Left lung (tissue), 10 donors: Measurements from ENCODE around the gene PLLP. TPM values are rescaled to one million over a fixed set of nuclear protein-coding genes. Genes with fewer than 3 reads are reported as not detected.

ENCODE experiments used
- ATAC-seq: fragments of 200-7000 bp; cut with Tn5 transposase; one replicate; pipeline ENCODE4 v1.9.1; 2020; ENCODE audit warnings: moderate library complexity
- DNase-seq, 4 donors: peaks; one replicate each; pipeline ENCODE4 v3.0.0-alpha.2; 2013 to 2020
- H3K27ac ChIP-seq, 2 donors: fragments of 200-600 bp; sonication (generic) in 1 of 2; one replicate each; pipeline versions ENCODE4 v1.5.0 to v1.8.0; 2020 to 2021
- H3K27me3 ChIP-seq, 2 donors: fragments of 200-600 bp; sonication (generic) in 1 of 2; one replicate each; pipeline versions ENCODE4 v1.5.0 to v1.8.0; 2020 to 2021
- H3K36me3 ChIP-seq, 2 donors: fragments of 200-600 bp; sonication (generic) in 1 of 2; one replicate each; pipeline versions ENCODE4 v1.5.0 to v1.8.0; 2020 to 2021
- H3K4me1 ChIP-seq, 2 donors: fragments of 200-600 bp; one replicate each; pipeline ENCODE4 v1.8.0; 2021
- H3K4me3 ChIP-seq, 2 donors: fragments of 200-600 bp; sonication (generic) in 1 of 2; one replicate each; pipeline versions ENCODE4 v1.5.0 to v1.8.0; 2020 to 2021; ENCODE audit warnings: mild to moderate bottlenecking in 1 of 2
- H3K9me3 ChIP-seq, 2 donors: fragments of 200-600 bp; sonication (generic) in 1 of 2; one replicate each; pipeline versions ENCODE4 v1.5.0 to v1.8.0; 2020 to 2021
- CTCF ChIP-seq, 2 donors: fragments of 200-600 bp; sonication (generic) in 1 of 2; IDR thresholded peaks; one replicate each; pipeline versions ENCODE4 v1.5.0 to v1.8.0; 2021; ENCODE audit warnings: antibody characterized with exemption in 2 of 2
- intact Hi-C, 2 donors: fragments of 100-400 bp; cut with DNase I; formaldehyde crosslinking; loops; one replicate each; pipeline versions ENCODE4 v1.11.2 to v1.14.2; 2022
- polyA plus RNA-seq, 6 donors: library from polyadenylated mRNA; unstranded; fragments of 120-200 nt; gene quantifications; one replicate each; pipeline ENCODE4 v1.2.1, GENCODE V29; 2013; ENCODE audit not compliant: insufficient read length in 6 of 6
- total RNA-seq, 2 donors: library from RNA; stranded (reverse); fragmentation: NEBNext Ultra II Directional; extraction: Animal tissue kit (Norgen Biotek cat#: 25700); gene quantifications; one replicate each; pipeline ENCODE4 v1.2.1, GENCODE V29; 2021
- donor health status: DM: no; HTN: yes; CAD: no.
- donor health status: DM: no; HTN: no; CAD: no.

The PLLP gene
- total and polyA plus RNA-seq, 8 donors, result 3.5 to 70.6 (median 5.7) TPM

DNA sequence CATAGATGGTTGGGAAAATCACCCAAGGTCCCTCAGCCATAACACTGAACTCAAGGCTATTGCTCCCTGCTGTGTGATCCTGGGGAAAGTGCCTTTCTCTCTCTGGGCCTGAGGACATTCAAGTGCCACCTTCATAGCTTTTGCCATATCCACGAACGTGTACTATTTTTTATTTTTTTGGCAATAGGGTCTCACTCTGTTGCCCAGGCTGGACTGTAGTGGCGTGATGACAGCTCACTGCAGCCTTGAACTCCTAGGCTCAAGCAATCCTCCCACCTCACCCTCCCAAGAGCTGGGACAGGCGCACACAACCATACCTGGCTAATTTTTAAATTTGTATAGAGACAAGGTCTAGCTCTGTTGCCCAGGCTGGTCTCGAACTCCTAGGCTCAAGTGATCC, 10.6 kb downstream of the PLLP start:
- no peak for TF ChIP-seq CTCF (IDR thresholded peaks at IDR 0.05)
- no peak for ATAC-seq
- Histone ChIP-seq H3K4me3 (no peak overlapping the region), H3K27me3 (no peaks in the 10 kb centered on the region), H3K36me3 (no peaks in the 10 kb centered on the region), H3K4me1 (peaks cover 17 to 49% of the 10 kb centered on the region in 2 donors), H3K27ac (no peak overlapping the region), H3K9me3 (no peaks in the 10 kb centered on the region)
- DNase-seq, result no peak
- intact Hi-C loops, result no loop called here

DNA sequence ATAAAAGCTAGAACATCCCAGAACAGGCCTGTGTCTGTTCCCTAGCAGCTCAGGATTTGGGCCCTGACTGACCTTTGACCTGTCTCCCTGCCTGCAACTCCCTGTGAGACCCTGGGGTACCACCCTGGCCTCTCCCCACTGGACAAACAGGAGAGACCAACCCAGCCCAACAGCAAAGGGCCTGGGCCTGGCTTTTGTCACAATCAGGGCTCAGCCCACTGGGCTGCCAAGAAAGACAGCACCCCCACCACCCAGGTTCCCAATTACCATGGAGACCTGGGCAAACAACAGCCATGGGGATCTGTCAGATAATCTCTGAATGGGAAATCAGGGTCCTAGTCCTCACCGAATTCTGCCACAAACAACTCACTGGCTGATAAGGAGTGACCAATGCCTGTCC, 11.1 kb downstream of the PLLP start:
- H3K27me3 ChIP-seq, result no peaks in the 10 kb centered on the region
- no peak for TF ChIP-seq CTCF (IDR thresholded peaks at IDR 0.05)
- H3K27ac ChIP-seq, result no peak overlapping the region
- no peaks in the 10 kb centered on the region for H3K9me3 ChIP-seq
- H3K4me1 ChIP-seq, result peaks cover 17 to 49% of the 10 kb centered on the region in 2 donors
- DNase-seq (no peak), ATAC-seq (no peak)
- no peak overlapping the region for H3K4me3 ChIP-seq
- H3K36me3 ChIP-seq, result no peaks in the 10 kb centered on the region
- intact Hi-C loops, result no loop called here

- H3K36me3 ChIP-seq, result no peaks in the 10 kb centered on the region
- H3K4me1 ChIP-seq, result peaks cover 9 to 48% of the 10 kb centered on the region in 2 donors
- ATAC-seq, result no peak
- intact Hi-C loops, result no loop called here
- H3K27me3 ChIP-seq, result no peaks in the 10 kb centered on the region
- no peak for DNase-seq
- no peaks in the 10 kb centered on the region for H3K9me3 ChIP-seq
- no peak overlapping the region for H3K4me3 ChIP-seq
- no peak for TF ChIP-seq CTCF (IDR thresholded peaks at IDR 0.05)
- H3K27ac ChIP-seq, result no peak overlapping the region
Measured at GRCh38 chr16:57271867-57272495, 12.5 kb downstream of the PLLP start.

DNA sequence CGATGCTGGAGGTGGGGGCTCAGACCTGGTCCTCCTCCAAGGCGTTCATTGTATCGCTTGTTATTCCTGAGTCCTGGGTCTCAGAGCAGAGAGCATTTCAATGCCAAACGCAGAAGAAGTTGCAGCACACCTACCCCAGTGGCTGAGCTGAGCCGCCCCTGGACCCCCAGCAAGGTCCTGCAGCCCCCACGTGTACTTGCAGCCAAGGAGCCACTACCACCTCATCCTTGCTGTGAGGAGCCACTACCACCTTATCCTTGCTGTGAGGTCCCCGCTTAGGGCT, 13.5 kb downstream of the PLLP start:
- no peak for ATAC-seq
- H3K4me1 ChIP-seq, result peaks cover 17 to 47% of the 10 kb centered on the region in 2 donors
- no peak overlapping the region for H3K27ac ChIP-seq
- no peaks in the 10 kb centered on the region for H3K36me3 ChIP-seq
- H3K4me3 ChIP-seq, result no peak overlapping the region
- no peaks in the 10 kb centered on the region for H3K9me3 ChIP-seq
- no peak for DNase-seq
- no peaks in the 10 kb centered on the region for H3K27me3 ChIP-seq
- intact Hi-C loops, result no loop called here
- TF ChIP-seq CTCF (IDR thresholded peaks at IDR 0.05), result no peak

DNA sequence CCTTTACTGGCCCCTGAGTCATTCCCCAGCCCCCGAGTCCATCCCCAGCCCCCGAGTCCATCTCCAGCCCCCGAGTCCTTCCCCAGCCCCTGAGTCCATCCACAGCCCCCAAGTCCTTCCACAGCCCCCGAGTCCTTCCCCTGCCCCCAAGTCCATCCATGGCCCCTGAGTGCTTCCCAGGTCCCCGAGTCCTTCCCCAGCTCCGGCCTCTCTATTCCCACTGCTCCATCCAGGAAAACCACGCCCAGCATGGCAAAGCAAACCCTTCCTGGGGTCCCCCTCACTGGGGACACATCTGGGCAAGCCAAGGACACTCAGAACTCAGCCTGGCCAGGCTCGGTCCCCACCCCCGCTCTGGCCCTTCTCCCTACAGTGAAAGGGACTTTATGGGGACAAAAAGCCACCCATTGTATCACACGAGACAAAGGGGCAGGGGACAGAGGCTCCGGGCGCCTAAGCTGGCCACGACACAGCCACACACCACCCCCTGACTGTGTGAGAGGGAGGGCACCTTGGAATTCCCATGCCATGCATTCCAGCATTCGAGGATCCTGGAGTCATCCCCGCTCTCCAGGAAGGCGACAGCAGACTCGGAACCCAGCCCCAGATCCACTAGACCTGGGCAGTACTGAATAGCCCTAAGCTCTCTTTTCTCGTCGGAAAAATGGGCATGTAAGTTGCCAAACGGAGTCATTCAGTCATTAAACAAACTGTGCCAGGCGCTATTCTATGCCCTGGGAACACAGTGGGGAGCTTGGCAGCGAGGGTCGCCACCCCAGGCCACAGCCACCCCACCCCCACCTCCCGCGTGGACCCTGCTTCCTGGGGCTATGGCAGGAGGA, 14.0 kb downstream of the PLLP start:
- Histone ChIP-seq H3K9me3 (no peaks in the 10 kb centered on the region), H3K36me3 (no peaks in the 10 kb centered on the region), H3K27me3 (no peaks in the 10 kb centered on the region), H3K4me1 (peaks cover 22 to 47% of the 10 kb centered on the region in 2 donors), H3K4me3 (no peak overlapping the region), H3K27ac (peak overlapping the region in 1 of 2 donors; percentile 18)
- no peak for TF ChIP-seq CTCF (IDR thresholded peaks at IDR 0.05)
- intact Hi-C loops, result no loop called here
- DNase-seq (no peak), ATAC-seq (no peak)
